Skeletal muscle satellite cell (primary cell): Measurements from ENCODE around the gene NUDT4.
A peak's percentile ranks its signal among the peaks of the same experiment; 100 is the strongest.
"Not testable (repeated sequence)": the region's sequence is repeated elsewhere in the genome, so short reads cannot be mapped to it uniquely, and the experiment has no call there.

Source experiments
- H3K27me3 ChIP-seq: 2 replicates; pipeline ENCODE4 v1.7.0; 2013; ENCODE audit warnings: low read length; ENCODE audit not compliant: control insufficient read depth, insufficient read depth
- H3K36me3 ChIP-seq: 2 replicates; pipeline ENCODE4 v1.7.0; 2013; ENCODE audit warnings: mild to moderate bottlenecking, control low read depth, low read length; ENCODE audit not compliant: insufficient read depth
- H3K4me1 ChIP-seq: 2 replicates; pipeline ENCODE4 v1.7.0; 2013; ENCODE audit warnings: low read length; ENCODE audit not compliant: control insufficient read depth, insufficient read depth
- H3K4me2 ChIP-seq: 2 replicates; pipeline ENCODE4 v1.7.0; 2013; ENCODE audit warnings: mild to moderate bottlenecking, low read length
- H3K4me3 ChIP-seq: 2 replicates; pipeline ENCODE4 v1.7.0; 2013; ENCODE audit warnings: low read length
- H3K9ac ChIP-seq: 2 replicates; pipeline ENCODE4 v1.7.0; 2013; ENCODE audit warnings: mild to moderate bottlenecking, low read depth, low read length, moderate library complexity
- H3K9me3 ChIP-seq: replicated peaks from 2 replicates; pipeline ENCODE4 v1.7.0; 2013; ENCODE audit warnings: mild to moderate bottlenecking, control low read depth, low read length

NUDT4 gene

GRCh38 chr12:93381161-93381975 lies 3.6 kb downstream of the NUDT4 start:
- H3K4me3 ChIP-seq: peak overlapping the region; percentile 80
- peak overlapping the region; percentile 95 for H3K9ac ChIP-seq
- no peaks in the 10 kb centered on the region for H3K9me3 ChIP-seq
- H3K36me3 ChIP-seq: peaks cover 7% of the 10 kb centered on the region
- H3K4me2 ChIP-seq: peak overlapping the region; percentile 87
- H3K4me1 ChIP-seq: peaks cover 22% of the 10 kb centered on the region
- no peaks in the 10 kb centered on the region for H3K27me3 ChIP-seq

- not testable (repeated sequence) for H3K9me3 ChIP-seq, H3K27me3 ChIP-seq, H3K36me3 ChIP-seq, H3K9ac ChIP-seq
- H3K4me3 ChIP-seq: peak overlapping the region; percentile 80
- H3K4me2 ChIP-seq: peak overlapping the region; percentile 87
- peaks cover 17% of the 10 kb centered on the region for H3K4me1 ChIP-seq
These were observed 4.3 kb downstream of the NUDT4 start for GRCh38 chr12:93381976-93382437.

- no peaks in the 10 kb centered on the region for H3K27me3 ChIP-seq
- H3K9me3 ChIP-seq: no peaks in the 10 kb centered on the region
- H3K9ac ChIP-seq: no peak overlapping the region
- peaks cover 14% of the 10 kb centered on the region for H3K4me1 ChIP-seq
- peaks cover 7% of the 10 kb centered on the region for H3K36me3 ChIP-seq
- peak overlapping the region; percentile 44 for H3K4me2 ChIP-seq
- no peak overlapping the region for H3K4me3 ChIP-seq
These were observed 10.1 kb downstream of the NUDT4 start for GRCh38 chr12:93387780-93388179.

DNA sequence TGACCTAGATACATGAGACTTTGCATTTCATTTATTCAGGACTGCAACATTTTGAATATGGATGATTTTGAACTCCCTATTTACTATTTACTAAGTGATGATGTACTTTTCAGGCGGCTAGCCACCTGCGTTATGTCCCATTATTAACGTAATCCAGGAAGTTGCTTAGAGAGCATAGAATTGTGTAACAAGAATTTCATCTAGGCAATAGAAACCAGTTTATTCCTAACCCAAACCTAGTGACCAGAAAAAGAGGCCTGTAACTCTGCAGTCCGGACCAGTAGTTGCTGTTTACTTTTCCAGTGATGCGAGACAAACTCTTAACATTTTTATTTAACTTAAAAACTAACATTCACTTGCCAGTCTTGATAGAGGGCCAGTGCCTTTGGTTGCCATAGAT lies 12.3 kb downstream of the NUDT4 start:
- Histone ChIP-seq H3K27me3 (no peaks in the 10 kb centered on the region), H3K4me3 (no peak overlapping the region), H3K9ac (no peak overlapping the region), H3K9me3 (no peaks in the 10 kb centered on the region), H3K4me2 (no peak overlapping the region), H3K4me1 (peaks cover 14% of the 10 kb centered on the region), H3K36me3 (peaks cover 5% of the 10 kb centered on the region)

DNA sequence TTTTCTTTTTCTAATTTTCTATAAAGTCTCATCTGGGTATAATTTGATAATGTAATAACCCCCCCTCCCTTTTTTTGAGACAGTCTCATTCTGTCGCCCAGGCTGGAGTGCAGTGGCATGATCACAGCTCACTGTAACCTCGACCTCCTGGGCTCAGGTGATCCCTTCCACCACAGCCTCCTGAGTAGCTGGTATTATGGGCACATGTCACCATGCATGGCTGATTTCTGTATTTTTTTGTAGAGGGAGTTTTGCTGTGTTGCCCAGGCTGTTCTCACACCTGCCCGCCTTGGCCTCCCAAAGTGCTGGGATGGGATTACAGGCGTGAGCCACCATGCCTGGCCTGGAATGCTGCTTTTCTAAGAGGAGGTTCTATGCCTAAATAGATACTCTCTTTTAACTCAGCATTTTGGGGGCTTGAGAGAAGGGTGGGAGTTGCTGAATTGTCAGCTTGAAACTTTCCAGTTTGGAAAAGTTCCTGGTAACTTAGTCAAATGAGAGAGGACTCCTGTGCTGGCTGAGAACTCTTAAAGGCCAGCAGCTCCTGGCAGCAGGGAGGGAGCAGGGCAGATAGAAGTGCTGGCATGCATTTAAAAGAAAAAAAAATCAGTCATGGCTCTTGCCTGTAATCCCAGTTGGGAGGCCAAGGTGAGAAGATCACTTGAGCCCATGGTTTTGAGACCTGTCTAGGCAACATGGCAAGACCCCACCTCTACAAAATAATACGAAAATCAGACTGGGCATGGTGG lies 13.0 kb downstream of the NUDT4 start:
- no peak overlapping the region for H3K9ac ChIP-seq
- H3K4me1 ChIP-seq: peaks cover 14% of the 10 kb centered on the region
- no peaks in the 10 kb centered on the region for H3K9me3 ChIP-seq
- H3K4me3 ChIP-seq: no peak overlapping the region
- no peaks in the 10 kb centered on the region for H3K36me3 ChIP-seq
- no peaks in the 10 kb centered on the region for H3K27me3 ChIP-seq
- no peak overlapping the region for H3K4me2 ChIP-seq

GRCh38 chr12:93393425-93393824 lies 15.7 kb downstream of the NUDT4 start:
- H3K4me2 ChIP-seq: no peak overlapping the region
- H3K4me1 ChIP-seq: peaks cover under 1% of the 10 kb centered on the region
- H3K4me3 ChIP-seq: no peak overlapping the region
- H3K36me3 ChIP-seq: peaks cover 19% of the 10 kb centered on the region
- no peaks in the 10 kb centered on the region for H3K27me3 ChIP-seq
- H3K9me3 ChIP-seq: no peaks in the 10 kb centered on the region
- H3K9ac ChIP-seq: no peak overlapping the region

DNA sequence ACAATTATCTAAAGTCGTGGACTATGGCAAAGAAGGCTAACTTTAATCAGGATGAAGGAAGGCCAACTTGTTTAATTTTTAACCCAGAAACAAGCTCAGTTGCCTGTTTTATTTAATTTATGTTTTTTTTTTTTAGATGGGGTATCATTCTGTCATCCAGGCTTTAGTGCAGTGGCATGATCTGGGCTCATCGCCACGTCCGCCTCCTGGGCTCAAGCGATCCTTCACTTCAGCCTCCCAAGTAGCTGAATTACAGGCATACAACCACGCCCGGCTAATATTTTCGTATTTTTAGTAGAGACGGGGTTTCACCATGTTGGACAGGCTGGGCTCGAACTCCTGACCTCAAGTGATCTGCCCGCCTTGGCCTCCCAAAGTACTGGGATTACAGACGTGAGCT lies 19.7 kb downstream of the NUDT4 start:
- H3K36me3 ChIP-seq: peaks cover 29% of the 10 kb centered on the region
- H3K27me3 ChIP-seq: no peaks in the 10 kb centered on the region
- H3K4me3 ChIP-seq: no peak overlapping the region
- no peak overlapping the region for H3K4me2 ChIP-seq
- H3K4me1 ChIP-seq: no peaks in the 10 kb centered on the region
- H3K9me3 ChIP-seq: no peaks in the 10 kb centered on the region
- no peak overlapping the region for H3K9ac ChIP-seq

DNA sequence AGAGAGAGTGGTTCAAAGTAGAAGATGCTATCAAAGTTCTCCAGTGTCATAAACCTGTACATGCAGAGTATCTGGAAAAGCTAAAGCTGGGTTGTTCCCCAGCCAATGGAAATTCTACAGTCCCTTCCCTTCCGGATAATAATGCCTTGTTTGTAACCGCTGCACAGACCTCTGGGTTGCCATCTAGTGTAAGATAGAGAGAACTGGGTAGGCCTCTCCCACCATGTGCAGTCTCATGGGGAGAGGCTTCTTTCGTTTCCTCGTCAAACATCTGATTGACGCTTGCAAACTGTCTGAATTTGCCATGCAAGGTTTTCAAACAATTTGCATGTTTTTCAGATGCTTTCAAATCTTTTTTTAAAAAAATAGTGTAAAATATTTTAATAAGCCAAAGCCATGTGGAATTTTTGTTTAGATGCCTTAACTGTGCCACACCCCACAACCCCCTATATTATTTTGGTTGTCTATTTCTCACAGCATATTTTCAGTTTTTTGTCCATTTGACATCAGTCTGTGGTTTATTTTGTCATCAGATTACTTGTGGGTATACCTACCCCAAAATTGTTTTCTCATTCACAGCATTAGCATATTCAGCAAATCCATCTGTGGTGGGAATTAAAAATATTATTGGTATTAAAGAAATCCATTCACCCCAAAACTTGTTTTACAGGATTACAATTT lies 21.6 kb downstream of the NUDT4 start:
- not testable (repeated sequence) for H3K4me2 ChIP-seq, H3K9me3 ChIP-seq, H3K4me3 ChIP-seq, H3K9ac ChIP-seq, H3K4me1 ChIP-seq, H3K27me3 ChIP-seq
- H3K36me3 ChIP-seq: peaks cover 43% of the 10 kb centered on the region

GRCh38 chr12:93402333-93403311 lies 24.9 kb downstream of the NUDT4 start:
- no peak overlapping the region for H3K9ac ChIP-seq
- peaks cover 3% of the 10 kb centered on the region for H3K4me1 ChIP-seq
- no peak overlapping the region for H3K4me2 ChIP-seq
- peaks cover 38% of the 10 kb centered on the region for H3K36me3 ChIP-seq
- no peak overlapping the region for H3K4me3 ChIP-seq
- no peaks in the 10 kb centered on the region for H3K9me3 ChIP-seq
- no peaks in the 10 kb centered on the region for H3K27me3 ChIP-seq

DNA sequence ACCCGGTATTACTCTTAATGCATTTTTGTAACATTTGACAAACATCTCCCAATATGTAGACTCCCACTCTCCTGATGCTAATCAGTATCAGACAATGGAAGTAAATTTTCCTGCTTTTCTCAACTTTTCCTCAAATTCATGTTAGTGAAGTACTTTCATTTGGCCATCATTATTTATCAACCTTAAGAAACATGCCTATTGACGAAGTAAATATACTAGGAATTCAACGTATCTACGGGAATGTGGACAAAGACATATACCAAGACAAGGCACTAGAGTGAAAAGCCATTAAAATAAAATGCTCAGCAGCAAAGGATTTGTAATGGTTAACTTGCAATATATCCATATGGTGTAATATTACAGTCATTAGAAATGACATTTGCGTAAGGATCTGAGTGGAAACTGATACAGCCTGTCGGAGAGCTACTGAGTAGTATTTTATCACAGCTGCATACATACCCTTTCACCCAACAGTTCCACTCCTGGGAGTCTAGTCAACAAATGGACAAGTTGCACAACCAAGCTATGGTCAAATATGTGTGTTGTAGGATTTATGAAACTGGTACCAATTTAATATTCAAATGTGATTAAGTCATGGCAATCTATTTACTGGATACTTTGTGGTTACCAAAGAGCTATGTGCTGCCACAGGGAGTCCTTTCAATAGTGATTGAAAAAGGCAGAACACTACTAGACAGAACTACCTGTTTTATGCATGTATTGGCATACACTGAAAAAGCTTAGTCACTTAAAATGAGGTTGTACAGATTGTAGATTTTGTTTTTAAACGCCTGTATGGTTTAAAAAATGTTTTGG lies 26.5 kb downstream of the NUDT4 start:
- Histone ChIP-seq H3K9ac (no peak overlapping the region), H3K4me1 (peaks cover 10% of the 10 kb centered on the region), H3K9me3 (no peaks in the 10 kb centered on the region), H3K36me3 (peaks cover 30% of the 10 kb centered on the region), H3K27me3 (no peaks in the 10 kb centered on the region), H3K4me2 (no peak overlapping the region), H3K4me3 (no peak overlapping the region)
